Activated effector memory CD4-positive, alpha-beta T cell treated with anti-CD3 and anti-CD28 coated beads, Interleukin-2, amount 50 U/mL, for 16 hours (primary cell): ENCODE measurements around the gene ZNF154.

ENCODE experiments used
- DNase-seq: peaks from one replicate; pipeline ENCODE4 v3.0.0-alpha.2; 2020

The ZNF154 gene

GRCh38 chr19:57672466-57672865 lies 36.5 kb downstream of the ZNF154 start:
- no peak for DNase-seq

- no peak for DNase-seq
Measured at GRCh38 chr19:57671124-57671895, 37.7 kb downstream of the ZNF154 start.

GRCh38 chr19:57668635-57669034 lies 40.4 kb downstream of the ZNF154 start, which contains the start of gene ZSCAN4:
ZSCAN4 (plus strand) TSS chr19:57668935; CDS start chr19:57676146, 7,211 bp downstream.
- no peak for DNase-seq

GRCh38 chr19:57667228-57667627 lies 41.8 kb downstream of the ZNF154 start:
- no peak for DNase-seq

- DNase-seq, result no peak
Measured at GRCh38 chr19:57665261-57665806, 43.7 kb downstream of the ZNF154 start.

- DNase-seq, result no peak
Measured at GRCh38 chr19:57664269-57665127, 44.5 kb downstream of the ZNF154 start.

- DNase-seq, result no peak
Measured at GRCh38 chr19:57656346-57656745, 52.7 kb downstream of the ZNF154 start.

- DNase-seq, result no peak
Measured at GRCh38 chr19:57655443-57655842, 53.6 kb downstream of the ZNF154 start.

GRCh38 chr19:57653689-57654088 lies 55.3 kb downstream of the ZNF154 start:
- DNase-seq, result no peak

GRCh38 chr19:57651654-57651996 lies 57.4 kb downstream of the ZNF154 start:
- DNase-seq, result no peak

- DNase-seq, result no peak
Measured at GRCh38 chr19:57648331-57649003, 60.5 kb downstream of the ZNF154 start.
